ENCODE measurements around the gene LRRC31. TPM values are rescaled to one million over a fixed set of nuclear protein-coding genes. Genes with fewer than 3 reads are reported as not detected.

The LRRC31 gene
- polyA plus RNA-seq, 1 of the 3 experiments (the other 2 are of a cell fraction) = not detected

DNA sequence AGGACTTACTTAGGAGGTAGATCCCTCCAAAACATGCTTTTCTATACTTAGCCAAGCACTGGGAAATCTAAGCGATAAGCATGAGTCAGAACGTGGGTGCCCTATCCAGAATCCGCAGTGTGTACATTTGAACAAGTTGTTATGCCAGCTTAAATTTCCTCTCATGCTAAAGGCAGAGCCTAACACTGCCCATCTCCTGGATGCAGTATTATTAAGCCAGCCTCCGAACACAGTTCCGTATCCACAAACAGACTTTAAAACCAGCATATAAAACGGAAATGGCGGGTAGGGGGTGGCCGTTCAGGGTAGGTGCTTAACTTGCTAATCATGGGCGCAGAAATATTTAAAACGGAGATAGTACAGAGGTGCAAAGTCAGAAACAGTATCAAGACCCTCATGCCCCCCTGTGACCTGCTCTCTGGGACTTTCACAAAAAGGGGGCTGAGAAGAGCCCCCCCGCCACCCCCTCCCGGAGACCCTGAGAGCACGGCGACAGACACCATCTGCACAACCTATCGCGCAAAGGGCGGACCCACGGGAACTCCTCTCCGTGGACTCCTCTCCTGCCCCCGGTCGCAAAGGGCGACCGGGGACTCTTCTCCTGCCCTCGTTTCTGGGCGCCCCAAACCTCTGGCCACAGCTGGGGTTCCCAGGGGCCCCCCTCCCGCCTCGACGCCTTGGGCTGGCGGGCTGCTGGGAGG, 58.0 kb downstream of the LRRC31 start (continued):
- TF ChIP-seq YY1 (IDR thresholded peaks at IDR 0.05; ENCODE audit: low read depth) (0 out of 2 replicates have a peak, but pooled peaks have one; percentile 16), RAD21 (IDR thresholded peaks at IDR 0.05; ENCODE audit: low read length) (no peak), FOXJ3 (CRISPR knock-in tag; IDR thresholded peaks at IDR 0.05) (no peak), EP300 (IDR thresholded peaks at IDR 0.05; ENCODE audit: borderline replicate concordance in 1 of 2, low read depth in 1 of 2, low read length in 1 of 2) (no peak), GABPA (IDR thresholded peaks at IDR 0.05; ENCODE audit: low read depth) (no peak), RXRA (IDR thresholded peaks at IDR 0.05; ENCODE audit: borderline replicate concordance, low read depth) (no peak), NRF1 (IDR thresholded peaks at IDR 0.05; ENCODE audit: low read depth, low read length) (no peak), GATA2 (CRISPR knock-in tag; IDR thresholded peaks at IDR 0.05) (no peak; the same call in 1 of the 2 replicates), SMC3 (IDR thresholded peaks at IDR 0.05; ENCODE audit: low read depth, low read length) (no peak), FOSL2 (IDR thresholded peaks at IDR 0.05; ENCODE audit: borderline replicate concordance, low read depth) (no peak; the same call in 1 of the 2 replicates), EZH2phosphoT487 (IDR thresholded peaks at IDR 0.05; ENCODE audit: borderline replicate concordance, low read depth) (no peak)
- TF ChIP-seq, protein P1, sequence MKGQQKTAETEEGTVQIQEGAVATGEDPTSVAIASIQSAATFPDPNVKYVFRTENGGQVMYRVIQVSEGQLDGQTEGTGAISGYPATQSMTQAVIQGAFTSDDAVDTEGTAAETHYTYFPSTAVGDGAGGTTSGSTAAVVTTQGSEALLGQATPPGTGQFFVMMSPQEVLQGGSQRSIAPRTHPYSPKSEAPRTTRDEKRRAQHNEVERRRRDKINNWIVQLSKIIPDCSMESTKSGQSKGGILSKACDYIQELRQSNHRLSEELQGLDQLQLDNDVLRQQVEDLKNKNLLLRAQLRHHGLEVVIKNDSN (IDR thresholded peaks at IDR 0.05; ENCODE audit: borderline replicate concordance, low read depth) = no peak

DNA sequence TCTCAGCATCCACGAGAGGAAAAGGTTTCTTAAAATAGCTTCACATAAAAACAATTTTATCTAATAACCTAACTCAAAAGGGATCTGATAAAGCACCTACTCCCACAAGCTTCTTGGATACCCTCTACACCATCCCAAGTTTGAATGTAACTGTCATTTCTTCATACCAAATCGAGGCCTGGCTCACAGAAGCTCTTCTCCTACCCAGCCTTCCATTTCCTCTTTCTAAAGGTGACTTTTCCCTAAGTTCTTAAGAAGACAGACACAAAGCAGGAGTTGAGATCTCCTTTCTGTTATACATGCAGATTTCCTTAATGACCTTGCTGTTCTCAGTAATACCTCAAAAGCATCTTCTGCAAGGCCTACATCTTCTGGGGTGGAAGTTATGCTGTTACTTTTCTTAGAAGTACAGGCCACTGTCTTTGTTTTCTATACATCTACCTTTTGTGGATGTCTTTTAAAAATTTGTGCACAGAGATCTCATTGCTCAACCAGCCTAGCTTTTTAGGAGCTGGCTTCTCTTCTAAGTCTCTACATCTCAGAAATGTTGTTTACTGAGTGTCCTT, 60.4 kb downstream of the LRRC31 start:
- Histone ChIP-seq H3K9me2 (no peaks in the 10 kb centered on the region), H3K79me2 (ENCODE audit: insufficient read depth) (no peaks in the 10 kb centered on the region), H3K9me3 (no peaks in the 10 kb centered on the region), H3K4me2 (no peak overlapping the region), H3K9ac (no peak overlapping the region), H2AFZ (ENCODE audit: low read depth) (peak overlapping the region; percentile 60; the same call in 1 of the 2 replicates), H4K20me1 (ENCODE audit: insufficient read depth) (no peaks in the 10 kb centered on the region), H3K27me3 (ENCODE audit: insufficient read depth) (no peaks in the 10 kb centered on the region), H3K27ac (ENCODE audit: low read depth in 2 of 2, low read length in 1 of 2) (no peak overlapping the region), H3K4me1 (ENCODE audit: control insufficient read depth in 1 of 2, insufficient read depth in 2 of 2, low read depth in 1 of 2, low read length in 1 of 2) (peaks cover 0 to 11% of the 10 kb centered on the region in 2 experiments; a peak in 2 of 4 replicates), H3K4me3 (ENCODE audit: low read depth in 2 of 2, low read length in 1 of 2) (no peak overlapping the region), H3K36me3 (replicated peaks in 1 of 2; ENCODE audit: control insufficient read depth in 1 of 2, insufficient read depth in 2 of 2, low read length in 1 of 2) (peaks cover 0 to 2% of the 10 kb centered on the region in 2 experiments), H3F3A (replicated peaks; ENCODE audit: insufficient read depth) (no peaks in the 10 kb centered on the region)
- WGBS (ENCODE audit: low lambda C conversion rate) = 71% methylated on average over 2 of the region's 2 CpGs
- no peak for DNase-seq
- TF ChIP-seq, protein P2, sequence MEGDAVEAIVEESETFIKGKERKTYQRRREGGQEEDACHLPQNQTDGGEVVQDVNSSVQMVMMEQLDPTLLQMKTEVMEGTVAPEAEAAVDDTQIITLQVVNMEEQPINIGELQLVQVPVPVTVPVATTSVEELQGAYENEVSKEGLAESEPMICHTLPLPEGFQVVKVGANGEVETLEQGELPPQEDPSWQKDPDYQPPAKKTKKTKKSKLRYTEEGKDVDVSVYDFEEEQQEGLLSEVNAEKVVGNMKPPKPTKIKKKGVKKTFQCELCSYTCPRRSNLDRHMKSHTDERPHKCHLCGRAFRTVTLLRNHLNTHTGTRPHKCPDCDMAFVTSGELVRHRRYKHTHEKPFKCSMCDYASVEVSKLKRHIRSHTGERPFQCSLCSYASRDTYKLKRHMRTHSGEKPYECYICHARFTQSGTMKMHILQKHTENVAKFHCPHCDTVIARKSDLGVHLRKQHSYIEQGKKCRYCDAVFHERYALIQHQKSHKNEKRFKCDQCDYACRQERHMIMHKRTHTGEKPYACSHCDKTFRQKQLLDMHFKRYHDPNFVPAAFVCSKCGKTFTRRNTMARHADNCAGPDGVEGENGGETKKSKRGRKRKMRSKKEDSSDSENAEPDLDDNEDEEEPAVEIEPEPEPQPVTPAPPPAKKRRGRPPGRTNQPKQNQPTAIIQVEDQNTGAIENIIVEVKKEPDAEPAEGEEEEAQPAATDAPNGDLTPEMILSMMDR (IDR thresholded peaks at IDR 0.05) = no peak
- TF ChIP-seq FOSL2 (IDR thresholded peaks at IDR 0.05; ENCODE audit: borderline replicate concordance, low read depth) (no peak), SMC3 (IDR thresholded peaks at IDR 0.05; ENCODE audit: low read depth, low read length) (no peak), MXI1 (IDR thresholded peaks at IDR 0.05; ENCODE audit: low read depth, low read length) (no peak), POLR2AphosphoS5 (IDR thresholded peaks at IDR 0.05; ENCODE audit: low read depth, low read length) (no peak), FOXJ3 (CRISPR knock-in tag; IDR thresholded peaks at IDR 0.05) (no peak), NFIC (IDR thresholded peaks at IDR 0.05; ENCODE audit: borderline replicate concordance) (no peak), GABPA (IDR thresholded peaks at IDR 0.05; ENCODE audit: low read depth) (no peak), RAD21 (IDR thresholded peaks at IDR 0.05; ENCODE audit: low read length) (no peak), EP300 (IDR thresholded peaks at IDR 0.05; ENCODE audit: borderline replicate concordance in 1 of 2, low read depth in 1 of 2, low read length in 1 of 2) (no peak), TCF12 (IDR thresholded peaks at IDR 0.05) (no peak)
- ChIA-PET CTCF (no interaction called here), POLR2A (interaction anchor here (0.9 kb wide), 1 partner anchor 37 kb away, joined by 5 read pairs; the partner anchor contains the start of gene MYNN)

Data from SK-N-SH (cell line).